ENCODE measurements around the gene IRF2BPL. TPM values are rescaled to one million over a fixed set of nuclear protein-coding genes. Genes with fewer than 3 reads are reported as not detected.

IRF2BPL gene
- total RNA-seq, 1 experiment from 2014 or later = 22.1 TPM

- TF ChIP-seq CTCF (IDR thresholded peaks at IDR 0.05; ENCODE audit: unreplicated experiment) = no peak
- POLR2A ChIA-PET = interaction anchor here (0.7 to 2.3 kb wide), 4 partner anchors 9 to 133 kb away, joined by 3 to 7 read pairs (median 4); no protein-coding TSS in a partner anchor
- CTCF ChIA-PET = interaction anchor here (0.6 to 2.3 kb wide), 9 partner anchors 13 to 265 kb away, joined by 3 to 9 read pairs (median 3); no protein-coding TSS in a partner anchor
- Mint-ChIP-seq H3K4me1 (ENCODE audit: insufficient read depth, unreplicated experiment) (peaks cover 23% of the 10 kb centered on the region), H3K36me3 (ENCODE audit: insufficient read depth, unreplicated experiment) (no peaks in the 10 kb centered on the region), H3K27me3 (ENCODE audit: insufficient read depth, unreplicated experiment) (no peaks in the 10 kb centered on the region), H3K27ac (ENCODE audit: low read depth, unreplicated experiment) (peak overlapping the region; percentile 90), H3K4me3 (ENCODE audit: unreplicated experiment) (no peak overlapping the region), H3K9me3 (ENCODE audit: unreplicated experiment) (no peaks in the 10 kb centered on the region)
- no TSS peak for BruUV-seq (replicated peaks)
- no peak for DNase-seq (ENCODE audit: unreplicated experiment)
- intact Hi-C loops (cut with micrococcal nuclease) = no loop called here
These were observed 22.6 kb upstream of the IRF2BPL start for GRCh38 chr14:77051116-77051515.

- peaks cover 49% of the 10 kb centered on the region for H3K4me1 Mint-ChIP-seq (ENCODE audit: insufficient read depth, unreplicated experiment)
- H3K9me3 Mint-ChIP-seq (ENCODE audit: unreplicated experiment) = no peaks in the 10 kb centered on the region
- POLR2A ChIA-PET = interaction anchor here (0.6 to 10.0 kb wide), 10 partner anchors 13 to 894 kb away, joined by 4 to 721 read pairs (median 14); partner anchors contain the start of gene IRF2BPL
- no peaks in the 10 kb centered on the region for H3K36me3 Mint-ChIP-seq (ENCODE audit: insufficient read depth, unreplicated experiment)
- no peaks in the 10 kb centered on the region for H3K27me3 Mint-ChIP-seq (ENCODE audit: insufficient read depth, unreplicated experiment)
- CTCF ChIA-PET = interaction anchor here (0.5 to 5.7 kb wide), 10 partner anchors 13 to 170 kb away, joined by 3 to 40 read pairs (median 14); partner anchors contain the start of gene IRF2BPL
- H3K27ac Mint-ChIP-seq (ENCODE audit: low read depth, unreplicated experiment) = peak overlapping the region; percentile 82
- no TSS peak for BruUV-seq (replicated peaks)
- intact Hi-C loops (cut with micrococcal nuclease) = no loop called here
- DNase-seq (ENCODE audit: unreplicated experiment) = peak; percentile 75
- no peak overlapping the region for H3K4me3 Mint-ChIP-seq (ENCODE audit: unreplicated experiment)
- TF ChIP-seq CTCF (IDR thresholded peaks at IDR 0.05; ENCODE audit: unreplicated experiment) = no peak
These were observed 18.2 kb upstream of the IRF2BPL start for GRCh38 chr14:77046721-77047120.

DNA sequence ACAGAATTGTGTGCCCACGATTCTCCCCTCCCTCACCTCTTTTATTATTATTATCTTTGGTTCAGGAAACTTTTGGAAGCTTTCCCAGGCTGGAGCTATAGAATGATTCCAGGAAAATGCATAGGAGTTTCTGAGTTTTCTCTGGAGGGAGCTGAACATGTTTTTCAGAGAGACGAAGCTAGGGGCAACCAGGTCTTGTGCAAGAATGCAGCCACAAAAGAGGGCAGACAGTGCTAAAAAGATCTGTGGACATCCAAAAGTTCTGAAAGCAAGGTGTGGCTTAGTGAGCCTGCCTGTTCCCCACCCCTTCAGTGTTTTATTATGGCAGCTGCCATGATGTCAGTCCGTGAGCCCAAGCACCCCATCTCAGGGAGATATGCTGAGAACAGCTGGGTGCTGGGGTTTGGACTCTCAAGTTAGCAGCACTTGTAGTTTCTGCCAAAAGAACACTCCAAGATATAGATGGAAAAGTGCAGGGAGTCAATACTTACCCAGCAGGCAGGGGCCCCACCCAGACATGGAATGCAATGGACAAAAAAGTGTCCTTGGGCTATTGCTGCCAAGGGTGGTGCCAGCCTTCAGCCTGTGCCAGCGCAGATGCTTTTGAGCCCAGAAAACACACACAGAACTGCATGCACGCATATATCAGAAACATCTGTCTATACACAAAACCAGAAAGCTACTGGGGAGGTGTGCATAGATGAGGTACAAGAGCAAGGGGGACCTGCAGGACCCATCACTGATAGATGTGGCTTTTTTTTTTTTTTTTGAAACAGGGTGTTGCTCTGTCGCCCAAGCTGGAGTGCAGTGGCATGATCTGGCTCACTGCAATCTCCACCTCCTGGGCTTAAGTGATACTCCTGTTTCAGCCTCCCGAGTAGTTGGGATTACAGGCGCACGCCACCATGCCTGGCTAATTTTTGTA lies 17.0 kb upstream of the IRF2BPL start:
- peak; percentile 71 for DNase-seq (ENCODE audit: unreplicated experiment)

More for the DNA sequence above, 17.0 kb upstream of the IRF2BPL start:
- BruUV-seq (replicated peaks) = no TSS peak
- Mint-ChIP-seq H3K4me1 (ENCODE audit: insufficient read depth, unreplicated experiment) (peaks cover 51% of the 10 kb centered on the region), H3K27me3 (ENCODE audit: insufficient read depth, unreplicated experiment) (no peaks in the 10 kb centered on the region), H3K9me3 (ENCODE audit: unreplicated experiment) (no peaks in the 10 kb centered on the region), H3K27ac (ENCODE audit: low read depth, unreplicated experiment) (peak overlapping the region; percentile 82), H3K4me3 (ENCODE audit: unreplicated experiment) (peak overlapping the region; percentile 15), H3K36me3 (ENCODE audit: insufficient read depth, unreplicated experiment) (no peaks in the 10 kb centered on the region)
- ChIA-PET POLR2A (interaction anchor here (0.6 to 10.0 kb wide), 25 partner anchors 9 to 170 kb away, joined by 3 to 721 read pairs (median 5); partner anchors contain the start of genes CIPC and IRF2BPL), CTCF (interaction anchor here (0.5 to 5.7 kb wide), 15 partner anchors 8 to 1734 kb away, joined by 3 to 40 read pairs (median 9); partner anchors contain the start of gene IRF2BPL)
- no peak for TF ChIP-seq CTCF (IDR thresholded peaks at IDR 0.05; ENCODE audit: unreplicated experiment)
- intact Hi-C loops (cut with micrococcal nuclease) = no loop called here
